HG03045 (cell line): ENCODE data around the gene KCNQ2.
"Not testable (repeated sequence)": the region's sequence is repeated elsewhere in the genome, so short reads cannot be mapped to it uniquely, and the experiment has no call there.

ENCODE experiments used
- ATAC-seq: cut with Tn5 transposase; IDR thresholded peaks from one replicate; pipeline ENCODE4 v1.9.1; 2021; ENCODE audit warnings: mild to moderate bottlenecking, moderate library complexity; ENCODE audit not compliant: unreplicated experiment

KCNQ2 gene

DNA sequence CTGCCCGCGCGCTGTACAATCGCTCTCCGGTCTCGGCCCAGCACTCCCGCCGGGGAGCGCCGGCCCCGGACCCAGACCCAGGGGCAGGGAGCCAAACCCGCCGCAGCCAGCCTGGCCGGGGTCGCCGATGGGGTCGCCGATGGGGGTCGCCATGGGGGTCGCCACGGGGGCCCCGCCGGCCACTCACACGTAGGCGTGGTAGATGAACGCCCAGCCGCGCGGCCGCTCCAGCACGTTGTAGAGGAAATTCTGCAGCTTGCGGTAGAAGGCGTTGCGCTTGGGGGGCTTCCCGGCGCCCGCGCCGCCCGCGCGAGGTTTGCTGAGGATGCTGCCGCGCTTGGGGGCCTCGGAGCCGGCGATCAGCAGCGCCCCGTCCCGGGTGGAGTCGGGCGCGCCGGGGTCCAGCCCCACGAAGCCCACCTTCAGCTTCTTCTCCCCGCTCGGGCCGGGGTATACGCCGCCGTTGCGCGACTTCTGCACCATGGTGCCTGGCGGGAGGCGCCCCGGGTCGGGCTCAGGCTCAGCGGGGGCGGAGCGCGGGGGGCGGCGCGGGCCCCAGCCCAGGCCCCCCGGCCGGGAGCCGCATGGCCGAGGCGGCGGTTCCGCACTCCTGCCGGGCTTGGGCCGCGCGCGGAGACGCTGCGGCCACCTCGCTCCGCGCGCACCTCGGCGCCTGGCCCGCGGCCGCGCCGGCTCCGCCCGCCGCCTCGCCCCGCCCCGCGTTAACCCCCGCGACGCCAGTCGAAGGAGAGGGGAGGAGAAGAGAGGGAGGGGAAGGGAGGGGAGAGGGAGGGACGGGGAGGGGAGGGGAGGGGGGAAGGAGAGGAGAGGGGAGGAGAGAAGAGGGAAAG lies at the start of gene KCNQ2:
TSS of gene KCNQ2 (minus strand) at position 675 of the 851 bp plus-strand sequence. CDS start at position 483, 192 bp downstream.
- no peak for ATAC-seq

- no peak for ATAC-seq
Observed at GRCh38 chr20:63521602-63522001, 49.1 kb upstream of the KCNQ2 start.

DNA sequence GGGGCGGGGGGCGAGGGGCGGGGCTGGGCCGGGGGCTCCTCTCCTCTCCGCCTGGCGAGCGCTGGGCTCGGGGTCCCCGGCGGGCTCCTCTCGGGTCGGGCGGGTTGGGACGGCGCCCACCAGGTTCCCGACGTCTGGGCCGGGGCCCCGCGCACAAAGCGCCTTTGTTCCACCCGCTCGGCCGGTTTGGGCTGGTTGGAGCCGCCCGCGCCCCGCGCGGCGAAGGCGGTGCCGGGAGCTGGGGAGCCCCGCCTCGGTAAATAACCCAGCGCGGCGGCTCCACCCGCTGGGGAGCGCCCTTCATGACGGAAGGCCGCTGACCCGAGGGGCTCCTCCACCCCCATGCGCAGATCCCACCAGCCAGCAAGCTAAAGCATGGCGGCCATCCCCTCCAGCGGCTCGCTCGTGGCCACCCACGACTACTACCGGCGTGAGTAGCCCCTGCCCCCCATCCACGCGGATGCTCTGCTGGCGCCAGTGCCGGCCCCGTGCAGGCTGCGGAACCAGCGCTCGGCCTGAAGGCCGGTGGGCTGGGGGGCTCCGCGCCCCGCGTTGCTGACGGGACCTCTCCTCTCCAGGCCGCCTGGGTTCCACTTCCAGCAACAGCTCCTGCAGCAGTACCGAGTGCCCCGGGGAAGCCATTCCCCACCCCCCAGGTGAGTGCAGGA lies 48.6 kb upstream of the KCNQ2 start:
- peak; percentile 34 for ATAC-seq

DNA sequence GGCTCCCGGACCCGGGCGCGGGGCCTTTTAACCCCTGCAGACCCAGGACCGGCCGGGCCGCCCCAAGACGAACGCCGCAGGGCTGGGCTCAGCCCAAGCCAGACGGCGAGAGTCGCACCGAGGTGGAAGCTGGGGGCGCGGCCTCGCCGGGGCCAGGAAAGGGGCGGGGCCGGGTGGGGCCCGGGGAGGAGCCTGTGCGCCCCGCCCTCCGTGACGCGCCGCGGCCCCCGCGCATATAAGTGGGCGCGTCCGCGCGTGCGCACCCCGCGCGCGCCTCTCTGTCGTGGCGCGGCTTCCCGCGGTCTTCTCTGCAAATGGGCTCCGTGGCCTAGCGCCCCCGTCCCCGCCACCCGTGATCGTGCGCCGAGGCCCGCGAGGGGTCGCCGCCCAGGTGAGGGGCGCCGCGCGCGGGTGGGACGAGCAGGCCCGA lies 48.1 kb upstream of the KCNQ2 start, which contains the start of gene PPDPF:
TSS of gene PPDPF (plus strand) at position 262 of the 430 bp plus-strand sequence. CDS start 544 bp downstream, outside the sequence.
- ATAC-seq: peak; percentile 62

DNA sequence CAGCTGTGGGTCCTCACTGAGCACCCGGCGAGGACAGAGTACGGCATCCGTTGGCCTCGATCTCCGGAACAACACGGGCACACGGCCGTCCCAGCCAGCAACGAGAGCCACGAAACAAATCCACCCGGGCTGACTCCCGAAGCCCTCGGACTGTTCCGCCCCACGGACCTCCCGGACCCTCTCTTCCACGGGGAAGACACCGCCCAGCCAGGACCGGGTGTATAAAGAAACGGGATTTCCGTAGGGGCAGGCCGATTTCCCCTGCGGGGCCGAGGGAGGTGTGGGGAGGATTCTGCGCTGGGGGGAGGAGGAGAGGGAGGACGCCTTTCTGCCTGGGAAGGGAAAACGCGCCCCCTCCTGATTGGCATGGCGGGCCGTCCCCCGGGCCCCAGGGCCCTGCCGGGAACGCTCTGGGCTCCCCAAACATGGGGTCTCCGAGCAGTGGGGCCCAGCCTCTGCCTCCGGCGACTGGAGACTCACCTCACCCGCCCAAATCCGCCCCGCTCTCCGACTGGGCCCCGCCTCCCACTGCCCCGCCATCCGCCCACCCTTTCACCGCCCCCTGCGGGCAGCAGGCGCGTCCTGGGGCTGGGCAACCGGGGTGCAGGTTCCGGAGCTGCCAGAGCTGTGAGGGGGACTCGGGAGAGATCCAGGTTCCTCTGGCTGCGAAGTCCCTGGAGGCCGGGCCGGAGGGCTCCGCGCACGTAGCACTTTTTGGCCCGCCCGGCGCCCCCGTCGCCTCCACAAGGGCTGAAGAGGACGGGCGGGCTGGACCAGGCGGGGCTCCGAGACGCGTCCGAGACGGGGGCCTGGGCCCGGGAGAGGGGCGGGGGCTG lies 47.4 kb upstream of the KCNQ2 start:
- ATAC-seq: peak; percentile 37

DNA sequence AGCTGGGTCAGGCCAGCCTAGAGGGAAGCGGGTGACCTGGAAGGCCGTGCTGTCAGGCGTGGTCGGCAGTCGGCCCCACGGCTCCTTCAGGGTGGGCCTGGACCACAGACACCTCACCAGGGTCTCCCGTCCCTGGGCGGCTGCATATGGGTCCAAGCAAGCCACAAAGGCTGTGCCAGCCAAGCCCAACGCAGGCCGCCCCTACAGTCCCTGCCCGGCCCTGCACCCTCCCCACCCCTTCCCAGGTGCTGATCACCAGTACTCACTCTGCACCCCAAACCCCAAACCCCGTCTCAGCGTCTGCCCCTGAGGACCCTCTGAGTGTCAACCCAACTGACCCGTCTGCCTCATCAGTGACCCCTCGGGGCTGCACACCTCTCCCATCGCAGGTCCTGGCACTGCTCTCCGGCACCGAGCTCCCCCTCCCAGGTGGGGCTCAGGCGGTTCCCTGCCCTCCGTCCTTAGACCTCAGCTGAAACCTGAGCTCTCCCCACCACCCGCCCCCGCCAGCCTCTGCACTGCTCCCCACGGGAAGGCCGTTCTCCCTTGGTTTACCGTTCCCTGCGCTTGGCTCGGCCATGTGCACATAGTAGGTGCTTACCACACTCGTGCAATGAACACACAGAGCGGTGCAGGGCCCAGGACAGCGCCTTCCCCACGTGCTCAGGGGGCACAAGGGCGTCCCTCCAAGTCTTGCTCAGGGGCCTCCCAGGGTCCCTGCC lies 46.7 kb upstream of the KCNQ2 start:
- ATAC-seq: no peak

GRCh38 chr20:63518351-63518861 lies 46.0 kb upstream of the KCNQ2 start:
- no peak for ATAC-seq

DNA sequence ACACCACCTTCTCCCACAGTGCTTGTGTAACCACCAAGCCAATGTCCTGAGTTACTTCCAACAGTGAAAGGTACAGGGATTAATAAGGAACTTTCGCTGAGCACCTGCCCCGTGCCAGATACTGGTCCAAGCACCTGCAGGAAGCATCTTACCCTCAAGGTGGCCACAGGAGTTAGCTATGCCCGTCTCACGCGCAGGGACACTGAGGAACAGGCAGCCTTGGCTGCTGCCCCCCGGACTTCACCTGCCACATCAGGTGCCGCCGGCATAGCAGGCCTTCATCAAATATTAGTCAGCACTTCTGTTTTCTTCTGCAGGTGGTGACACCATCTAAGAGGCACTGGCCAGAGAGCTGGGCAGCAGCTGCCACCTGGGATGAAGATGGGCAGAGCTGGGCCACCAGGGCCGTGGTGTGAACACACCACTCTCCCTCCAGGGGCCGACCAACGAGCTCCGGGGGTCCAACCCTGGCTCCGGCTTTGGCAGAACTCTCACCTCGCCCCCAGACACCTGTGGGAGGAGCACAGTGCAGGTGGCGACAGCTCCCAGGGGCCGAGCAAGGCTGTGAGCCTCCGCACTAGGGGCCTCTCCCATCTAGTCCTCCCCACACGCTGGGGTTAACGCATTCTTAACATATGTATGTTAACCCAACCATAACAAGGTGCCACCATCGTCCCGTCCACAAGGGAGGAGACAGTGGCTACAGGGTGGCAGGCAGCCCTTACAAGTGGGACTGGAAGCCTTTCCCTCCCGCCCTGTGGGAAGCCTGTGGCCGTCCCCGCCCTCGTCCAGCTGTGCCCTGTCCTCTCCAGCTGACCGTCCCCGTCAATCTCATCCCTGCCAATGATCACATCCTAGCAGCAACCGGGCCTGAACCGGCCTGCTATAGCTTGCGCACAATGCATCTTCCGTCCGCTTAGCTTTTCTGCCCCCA lies 45.2 kb upstream of the KCNQ2 start:
- no peak for ATAC-seq

DNA sequence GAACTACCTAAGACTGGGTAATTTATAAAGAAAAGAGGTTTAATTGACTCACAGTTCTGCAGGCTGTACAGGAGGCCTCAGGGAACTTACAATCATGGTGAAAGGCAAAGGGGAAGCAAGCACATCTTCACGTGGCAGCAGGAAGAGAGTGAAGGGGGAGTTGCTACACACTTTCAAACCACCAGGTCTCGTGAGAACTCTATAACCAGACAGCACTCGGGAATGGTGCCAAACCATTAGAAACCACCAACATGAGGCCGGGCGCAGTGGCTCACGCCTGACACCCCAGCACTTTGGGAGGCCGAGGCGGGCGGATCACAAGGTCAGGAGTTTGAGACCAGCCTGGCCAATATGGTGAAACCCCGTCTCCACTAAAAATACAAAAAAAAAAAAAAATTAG lies 42.1 kb upstream of the KCNQ2 start:
- not testable (repeated sequence) for ATAC-seq

DNA sequence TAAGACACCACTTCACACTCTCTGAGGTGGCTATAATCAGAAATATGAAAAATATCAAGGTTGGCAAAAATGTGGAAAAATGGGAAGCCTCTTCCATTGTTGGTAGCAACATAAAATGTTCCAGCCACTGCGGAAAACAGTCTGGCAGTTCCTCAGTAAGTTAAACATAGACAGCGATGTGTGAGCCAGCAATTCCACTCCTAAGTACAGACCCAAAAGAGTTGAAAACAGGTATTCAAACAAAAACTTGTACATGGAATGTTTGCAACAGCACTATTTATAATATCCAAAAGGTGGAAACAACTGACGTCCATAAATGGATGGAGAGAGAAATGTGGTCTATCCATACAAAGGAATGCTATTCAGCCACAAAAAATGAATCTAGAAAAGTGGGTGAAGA lies 40.8 kb upstream of the KCNQ2 start:
- ATAC-seq: no peak

DNA sequence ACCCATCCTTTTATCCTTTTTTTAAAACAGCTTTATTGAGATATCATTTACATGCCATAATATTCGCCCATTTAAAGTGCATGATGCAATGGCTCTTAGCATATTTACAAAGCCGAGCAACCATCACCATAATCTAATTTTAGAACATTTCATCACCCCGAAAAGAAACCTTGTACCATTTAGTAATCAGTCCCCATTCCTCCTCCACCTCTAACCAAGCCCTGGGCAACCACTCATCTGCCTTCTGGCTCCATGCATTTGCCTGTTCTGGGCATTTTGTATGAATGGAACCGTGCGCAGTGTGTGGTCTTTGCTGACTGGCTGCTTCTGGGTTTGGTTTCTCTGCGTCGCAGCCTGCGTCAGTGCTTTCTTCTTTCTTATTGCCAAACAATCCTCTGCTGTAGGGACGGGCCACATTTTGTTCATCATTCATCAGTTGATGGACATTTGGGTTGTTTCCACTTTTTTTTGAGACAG lies 36.7 kb upstream of the KCNQ2 start:
- ATAC-seq: no peak

- no peak for ATAC-seq
Observed at GRCh38 chr20:63508072-63508768, 35.8 kb upstream of the KCNQ2 start.

DNA sequence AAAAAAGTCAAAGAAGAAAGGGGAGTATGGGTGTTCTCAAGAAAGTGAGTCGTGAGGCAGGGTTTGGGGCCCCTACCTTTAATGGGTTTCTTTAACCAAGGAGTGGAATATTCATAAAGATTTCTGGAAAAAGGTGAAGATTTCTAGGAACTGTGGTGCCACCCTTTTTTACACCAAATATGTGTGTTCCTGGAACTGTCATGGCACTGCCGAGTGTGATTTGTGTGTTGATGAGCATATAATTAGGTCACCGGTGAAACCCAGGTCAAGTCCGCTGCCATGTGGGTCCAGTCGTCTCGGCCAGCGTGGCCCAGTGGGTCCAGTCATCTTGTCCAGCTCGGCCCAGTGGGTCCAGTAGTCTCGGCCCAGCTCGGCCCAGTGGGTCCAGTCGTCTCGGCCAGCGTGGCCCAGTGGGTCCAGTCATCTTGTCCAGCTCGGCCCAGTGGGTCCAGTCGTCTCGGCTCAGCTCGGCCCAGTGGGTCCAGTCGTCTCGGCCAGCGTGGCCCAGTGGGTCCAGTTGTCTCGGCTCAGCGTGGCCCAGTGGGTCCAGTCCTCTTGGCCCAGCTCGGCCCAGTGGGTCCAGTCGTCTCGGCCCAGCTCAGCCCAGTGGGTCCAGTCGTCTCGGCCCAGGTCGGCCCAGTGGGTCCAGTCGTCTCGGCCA lies 34.8 kb upstream of the KCNQ2 start:
- ATAC-seq: no peak

DNA sequence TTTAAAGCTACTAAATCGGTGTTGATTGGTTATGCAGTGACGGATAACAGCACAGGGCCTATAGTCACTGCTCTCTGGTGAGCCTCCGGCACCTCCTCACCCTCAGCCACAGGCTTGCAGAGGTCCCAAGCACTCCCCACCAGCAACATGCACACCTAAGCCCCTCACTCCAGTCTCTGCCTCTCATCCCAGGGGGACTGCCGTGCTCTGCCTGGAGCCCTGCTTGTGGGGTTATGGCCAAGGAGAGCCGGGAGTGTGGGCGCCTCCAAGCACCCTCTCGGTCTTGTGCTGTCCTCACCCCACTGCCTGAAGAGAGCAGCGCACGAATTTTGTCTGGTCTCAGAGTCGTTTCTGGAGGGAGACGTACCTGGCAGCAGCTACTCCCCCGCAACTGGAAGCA lies 33.3 kb upstream of the KCNQ2 start:
- ATAC-seq: no peak

GRCh38 chr20:63505281-63505680 lies 32.8 kb upstream of the KCNQ2 start:
- no peak for ATAC-seq

GRCh38 chr20:63504642-63505041 lies 32.2 kb upstream of the KCNQ2 start:
- ATAC-seq: no peak

DNA sequence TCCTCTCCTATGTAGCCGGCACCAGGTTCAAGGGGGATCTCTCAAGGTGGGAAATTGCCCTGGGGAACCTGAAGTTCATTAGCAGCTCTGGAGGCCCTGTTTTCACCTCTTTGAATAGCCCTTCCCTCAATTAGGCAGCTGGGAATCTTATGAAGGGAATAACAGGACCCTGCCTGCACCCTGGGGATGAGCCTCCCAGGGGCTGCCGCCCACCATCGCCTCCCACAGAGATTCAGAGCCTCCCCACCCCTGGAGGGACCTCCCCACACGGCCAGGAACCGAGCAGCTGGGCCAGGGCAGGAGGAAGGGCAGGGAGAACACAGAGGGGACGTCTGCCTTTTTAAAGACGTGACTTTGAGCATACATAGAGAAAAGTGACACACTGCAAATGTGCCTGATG lies 31.1 kb upstream of the KCNQ2 start:
- ATAC-seq: no peak

GRCh38 chr20:63502671-63503172 lies 30.3 kb upstream of the KCNQ2 start:
- ATAC-seq: no peak
